Stomach (tissue), 9 donors: ENCODE measurements around the gene ANKS1B. TPM values are rescaled to one million over a fixed set of nuclear protein-coding genes. Genes with fewer than 3 reads are reported as not detected.

Experiments used
- DNase-seq, 2 donors: peaks; one replicate each; pipeline versions ENCODE4 v3.0.0 to v3.0.0-alpha.2; 2013 to 2019
- H3K27ac ChIP-seq, 5 donors: fragments of 200-600 bp in 4 of 5; sonication (generic) in 4 of 5; one replicate each; pipeline ENCODE4 v1.5.1; 2013 to 2019; ENCODE audit warnings: mild to moderate bottlenecking in 1 of 5, moderate library complexity in 1 of 5
- H3K27me3 ChIP-seq, 3 donors: fragments of 200-600 bp; sonication (generic); one replicate each; pipeline ENCODE4 v1.5.1; 2017 to 2019; ENCODE audit warnings: mixed run types in 1 of 3
- H3K36me3 ChIP-seq, 4 donors: fragments of 200-600 bp; sonication (generic); 1 replicate in 3 of 4; 2 replicates in 1 of 4; pipeline ENCODE4 v1.5.1; 2016 to 2019
- H3K4me1 ChIP-seq, 4 donors: fragments of 200-600 bp; sonication (generic); one replicate each; pipeline ENCODE4 v1.5.1; 2016 to 2019
- H3K4me3 ChIP-seq, 4 donors: fragments of 200-600 bp; sonication (generic) in 3 of 4; one replicate each; pipeline ENCODE4 v1.5.1; 2016 to 2019; ENCODE audit warnings: mild to moderate bottlenecking in 1 of 4
- H3K9me3 ChIP-seq, 4 donors: fragments of 200-600 bp; sonication (generic); one replicate each; pipeline ENCODE4 v1.5.1; 2016 to 2019
- CTCF ChIP-seq, 7 experiments: fragments of 450-650 bp in 4 of 7; fragments of 200-600 bp in 3 of 7; sonication (generic) in 3 of 7; IDR thresholded peaks; one replicate each; pipeline ENCODE4 v1.5.1; 2016 to 2019; ENCODE audit warnings: antibody characterized with exemption in 7 of 7, control low read depth in 2 of 7, mild to moderate bottlenecking in 1 of 7
- EP300 ChIP-seq: sonication (generic); formaldehyde crosslinking; IDR thresholded peaks from one replicate; pipeline ENCODE4 v1.6.1; 2017; ENCODE audit warnings: antibody characterized with exemption
- POLR2A ChIP-seq, 4 donors: fragments of 450-650 bp; IDR thresholded peaks; one replicate each; pipeline ENCODE4 v1.6.1; 2016; ENCODE audit warnings: antibody characterized with exemption in 4 of 4, control low read depth in 2 of 4, mild to moderate bottlenecking in 1 of 4, moderate library complexity in 1 of 4
- POLR2AphosphoS5 ChIP-seq, 3 donors: sonication (generic); formaldehyde crosslinking; IDR thresholded peaks; one replicate each; pipeline ENCODE4 v1.6.1; 2016; ENCODE audit warnings: antibody characterized with exemption in 3 of 3
- WGBS, 5 donors: extraction: QIAGEN DNeasy Blood & Tissue Kit in 3 of 5; methylation state at CpG; one replicate each; pipeline versions ENCODE4 v1.1.5 to v1.1.7; 2013 to 2018; 5-methylcytosine and 5-hydroxymethylcytosine counted together
- intact Hi-C: fragments of 100-400 bp; cut with DNase I; formaldehyde crosslinking; loops from one replicate; pipeline ENCODE4 v1.15.1; 2023; ENCODE audit warnings: low total_unique reads
- polyA plus RNA-seq, 3 donors: library from polyadenylated mRNA; stranded (reverse); fragments of 200-250 nt; gene quantifications; one replicate each; pipeline ENCODE4 v1.2.3, GENCODE V29; 2013
- total RNA-seq, 5 donors: library from RNA; depleted of rRNA; stranded (reverse); fragments of >200 nt; gene quantifications; one replicate each; pipeline versions ENCODE4 v1.1.0 to v1.2.3, GENCODE V29; 2014 to 2016
- donor health status: healthy with polysubstance abuse.
- donor health status: Bipolar disorder and iron deficiency.
- donor health status: healthy.

ANKS1B gene
- total and polyA plus RNA-seq, 8 donors = 0.73 to 26.8 (median 2.2) TPM; not detected in 2

DNA sequence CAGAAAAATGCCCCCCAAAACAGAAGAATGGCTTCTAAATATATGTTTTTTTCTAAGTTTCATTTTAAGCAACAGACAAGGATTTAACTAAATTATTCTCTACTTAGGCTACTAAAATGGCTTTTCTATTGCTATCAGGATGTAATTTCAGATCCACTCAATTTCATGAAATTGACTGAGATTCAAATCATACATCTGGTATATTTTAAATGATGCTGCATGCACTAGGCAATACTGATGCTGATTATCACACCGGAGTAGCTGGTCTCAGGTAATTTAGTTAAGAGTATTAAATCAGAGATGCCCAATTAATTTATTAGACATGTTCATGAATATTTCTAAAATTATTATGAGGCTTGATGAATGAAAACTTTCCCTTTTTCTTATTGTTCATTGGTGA, 1188.0 kb downstream of the ANKS1B start:
- no peak overlapping the region for H3K27ac ChIP-seq
- no peak overlapping the region for H3K4me3 ChIP-seq
- peaks cover 0 to 5% (median 0%) of the 10 kb centered on the region in 3 donors for H3K27me3 ChIP-seq
- WGBS, 5 donors = 86 to 94% (median 92%) methylated on average over 1 of the region's 1 CpG
- H3K36me3 ChIP-seq = no peaks in the 10 kb centered on the region
- no peaks in the 10 kb centered on the region for H3K4me1 ChIP-seq
- no peak for DNase-seq
- intact Hi-C loops = no loop called here
- TF ChIP-seq EP300 = no peak
- H3K9me3 ChIP-seq = no peaks in the 10 kb centered on the region

GRCh38 chr12:98793121-98793520, 1191.6 kb downstream of the ANKS1B start:
- Histone ChIP-seq H3K4me1 (peaks cover 0 to 6% (median 0%) of the 10 kb centered on the region in 4 donors), H3K27me3 (no peaks in the 10 kb centered on the region), H3K4me3 (no peak overlapping the region), H3K27ac (no peak overlapping the region), H3K9me3 (no peaks in the 10 kb centered on the region), H3K36me3 (no peaks in the 10 kb centered on the region)
- TF ChIP-seq POLR2AphosphoS5 (IDR thresholded peaks at IDR 0.05) = no peak
- TF ChIP-seq CTCF (IDR thresholded peaks at IDR 0.05) = no peak
- TF ChIP-seq POLR2A (IDR thresholded peaks at IDR 0.05) = no peak
- no peak for TF ChIP-seq EP300
- 64 to 83% (median 73%) methylated on average over 2 of the region's 2 CpGs for WGBS, 5 donors
- intact Hi-C loops = no loop called here
- DNase-seq = peak in 1 of 2 donors; percentile 39

GRCh38 chr12:98791406-98791805, 1193.3 kb downstream of the ANKS1B start:
- intact Hi-C loops = no loop called here
- H3K27ac ChIP-seq = no peak overlapping the region
- H3K27me3 ChIP-seq = no peaks in the 10 kb centered on the region
- H3K4me3 ChIP-seq = no peak overlapping the region
- H3K36me3 ChIP-seq = no peaks in the 10 kb centered on the region
- 84 to 93% (median 88%) methylated on average over 3 of the region's 3 CpGs for WGBS, 5 donors
- DNase-seq = no peak
- peaks cover 0 to 11% (median 0%) of the 10 kb centered on the region in 4 donors for H3K4me1 ChIP-seq
- TF ChIP-seq POLR2A (IDR thresholded peaks at IDR 0.05) = no peak
- no peak for TF ChIP-seq EP300
- no peak for TF ChIP-seq CTCF (IDR thresholded peaks at IDR 0.05)
- no peak for TF ChIP-seq POLR2AphosphoS5 (IDR thresholded peaks at IDR 0.05)
- no peaks in the 10 kb centered on the region for H3K9me3 ChIP-seq

GRCh38 chr12:98788396-98788795, 1196.3 kb downstream of the ANKS1B start:
- no peak for TF ChIP-seq POLR2A (IDR thresholded peaks at IDR 0.05)
- WGBS, 5 donors = 72 to 89% (median 85%) methylated on average over 5 of the region's 5 CpGs
- H3K9me3 ChIP-seq = no peaks in the 10 kb centered on the region
- peak in 1 of 2 donors; percentile 45 for DNase-seq
- peaks cover 0 to 11% (median 0%) of the 10 kb centered on the region in 4 donors for H3K4me1 ChIP-seq
- H3K27me3 ChIP-seq = no peaks in the 10 kb centered on the region
- peak overlapping the region in 1 of 5 donors; percentile 6 for H3K27ac ChIP-seq
- no peaks in the 10 kb centered on the region for H3K36me3 ChIP-seq
- H3K4me3 ChIP-seq = no peak overlapping the region
- intact Hi-C loops = no loop called here

GRCh38 chr12:98786653-98787052, 1198.1 kb downstream of the ANKS1B start:
- DNase-seq = no peak

More at GRCh38 chr12:98786653-98787052, 1198.1 kb downstream of the ANKS1B start:
- Histone ChIP-seq H3K4me3 (no peak overlapping the region), H3K36me3 (no peaks in the 10 kb centered on the region), H3K4me1 (peaks cover 0 to 11% (median 0%) of the 10 kb centered on the region in 4 donors), H3K9me3 (no peaks in the 10 kb centered on the region), H3K27me3 (no peaks in the 10 kb centered on the region), H3K27ac (no peak overlapping the region)
- intact Hi-C loops = no loop called here
- 62 to 79% (median 76%) methylated on average over 7 of the region's 7 CpGs for WGBS, 5 donors
- TF ChIP-seq EP300 (no peak), POLR2AphosphoS5 (IDR thresholded peaks at IDR 0.05) (no peak), POLR2A (IDR thresholded peaks at IDR 0.05) (no peak), CTCF (IDR thresholded peaks at IDR 0.05) (no peak)
